HG03439 (cell line): ENCODE measurements around the gene PTPRZ1.

Experiments used
- ATAC-seq: cut with Tn5 transposase; IDR thresholded peaks from one replicate; pipeline ENCODE4 v1.9.1; 2021; ENCODE audit warnings: mild to moderate bottlenecking, moderate library complexity; ENCODE audit not compliant: unreplicated experiment

PTPRZ1 gene

GRCh38 chr7:121872831-121873288, at the start of gene PTPRZ1:
Gene PTPRZ1 (plus strand): TSS chr7:121873161. CDS start chr7:121873500, 339 bp downstream.
- no peak for ATAC-seq

DNA sequence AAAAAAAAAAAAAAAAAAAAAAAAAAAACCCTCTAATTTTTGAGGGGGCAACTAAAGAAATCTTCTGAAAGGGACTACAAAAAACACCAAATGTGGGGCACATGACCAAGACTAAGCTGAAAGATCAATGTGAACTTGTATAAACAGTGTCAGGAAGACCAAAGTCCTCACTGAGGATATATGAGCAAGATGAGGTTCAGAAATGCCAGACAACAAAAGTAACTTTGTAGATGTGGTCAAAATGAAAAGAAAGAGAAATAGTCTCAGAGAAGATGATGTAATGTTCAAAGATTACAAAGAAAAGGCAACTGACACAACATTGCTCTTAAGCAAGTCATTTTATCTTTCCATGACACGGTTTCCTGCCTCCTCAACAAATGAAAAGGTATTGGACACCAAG, 48.7 kb upstream of the PTPRZ1 start:
- no peak for ATAC-seq

GRCh38 chr7:121831351-121831750, 41.6 kb upstream of the PTPRZ1 start:
- no peak for ATAC-seq

GRCh38 chr7:121831801-121832200, 41.2 kb upstream of the PTPRZ1 start:
- no peak for ATAC-seq

GRCh38 chr7:121832347-121832746, 40.6 kb upstream of the PTPRZ1 start:
- no peak for ATAC-seq

DNA sequence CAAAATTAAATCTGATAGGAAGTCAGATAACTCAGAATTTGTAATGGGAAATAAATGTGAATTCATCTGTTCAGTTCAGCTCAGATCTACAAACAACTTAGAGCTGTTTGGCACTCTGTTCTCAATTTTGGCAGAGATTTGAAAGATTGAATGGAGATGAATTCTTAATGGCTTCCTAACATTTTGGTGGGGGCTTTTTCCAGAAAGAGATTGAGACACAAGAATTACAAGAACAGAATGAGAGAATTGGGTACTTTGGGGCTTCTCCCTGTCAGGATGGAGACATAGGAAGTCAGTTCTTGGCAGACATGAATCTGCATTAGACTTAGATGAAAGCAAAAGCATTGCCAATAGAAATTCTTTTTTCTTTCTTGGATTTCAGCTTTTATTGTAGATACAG, 39.0 kb upstream of the PTPRZ1 start:
- no peak for ATAC-seq

DNA sequence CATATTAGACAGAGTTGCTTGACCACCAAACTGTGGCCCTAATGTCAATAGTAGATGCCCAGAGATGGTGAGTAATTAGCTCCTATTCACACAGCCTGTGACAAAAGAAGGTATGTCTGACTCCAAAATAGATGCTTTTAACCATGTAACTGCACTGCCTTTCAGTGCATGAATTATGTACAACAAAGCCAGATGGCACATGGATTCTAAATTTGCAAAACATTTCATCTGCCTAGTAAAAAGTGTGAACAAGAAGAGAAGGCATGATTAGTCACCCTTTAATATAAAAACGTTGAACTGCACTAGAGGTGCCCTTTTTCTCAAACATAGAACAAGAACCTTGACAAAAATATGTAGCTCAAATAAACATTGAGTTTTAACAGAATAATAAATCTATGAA, 35.5 kb upstream of the PTPRZ1 start:
- no peak for ATAC-seq

DNA sequence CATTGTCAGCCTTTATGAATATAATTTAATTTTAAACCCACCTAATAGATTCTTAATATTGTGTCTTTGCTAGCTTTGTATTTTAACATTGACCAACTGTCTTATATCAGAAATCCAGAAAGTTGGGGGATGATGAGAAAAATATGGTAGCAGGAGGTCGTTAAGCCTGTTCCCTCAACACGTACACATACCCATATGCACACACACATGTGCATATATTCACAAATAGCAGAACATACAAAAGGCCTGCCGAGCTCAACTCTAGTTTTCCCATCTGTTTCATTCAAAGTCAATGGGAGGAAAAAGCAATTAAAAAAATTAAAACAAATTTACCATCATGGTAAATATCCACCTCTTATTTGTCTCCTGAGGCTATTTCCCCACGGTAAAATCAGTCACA, 25.9 kb upstream of the PTPRZ1 start:
- ATAC-seq = no peak

GRCh38 chr7:121853307-121853706, 19.7 kb upstream of the PTPRZ1 start:
- ATAC-seq = no peak

GRCh38 chr7:121860953-121861352, 12.0 kb upstream of the PTPRZ1 start:
- ATAC-seq = no peak

DNA sequence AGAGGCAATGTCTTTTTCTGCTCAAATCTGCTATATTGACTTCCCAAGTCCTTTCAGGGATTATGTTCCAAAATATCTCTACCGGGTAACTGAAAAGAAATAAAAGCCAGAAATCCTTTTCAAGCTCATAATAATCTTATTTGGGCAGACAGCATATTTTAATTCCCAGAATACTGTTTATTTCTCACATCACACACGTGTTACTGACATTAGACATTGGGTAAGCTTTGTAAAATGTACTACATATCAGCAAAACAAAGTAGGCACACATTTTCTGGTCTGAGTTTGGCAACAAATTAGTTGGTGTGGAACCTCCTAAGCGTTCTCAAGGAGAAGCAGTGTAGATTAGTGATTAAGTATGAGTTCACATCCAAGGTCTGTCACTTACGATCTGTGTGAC, 10.4 kb upstream of the PTPRZ1 start:
- no peak for ATAC-seq

- ATAC-seq = no peak
These were observed 1.8 kb upstream of the PTPRZ1 start for GRCh38 chr7:121871188-121871587.

DNA sequence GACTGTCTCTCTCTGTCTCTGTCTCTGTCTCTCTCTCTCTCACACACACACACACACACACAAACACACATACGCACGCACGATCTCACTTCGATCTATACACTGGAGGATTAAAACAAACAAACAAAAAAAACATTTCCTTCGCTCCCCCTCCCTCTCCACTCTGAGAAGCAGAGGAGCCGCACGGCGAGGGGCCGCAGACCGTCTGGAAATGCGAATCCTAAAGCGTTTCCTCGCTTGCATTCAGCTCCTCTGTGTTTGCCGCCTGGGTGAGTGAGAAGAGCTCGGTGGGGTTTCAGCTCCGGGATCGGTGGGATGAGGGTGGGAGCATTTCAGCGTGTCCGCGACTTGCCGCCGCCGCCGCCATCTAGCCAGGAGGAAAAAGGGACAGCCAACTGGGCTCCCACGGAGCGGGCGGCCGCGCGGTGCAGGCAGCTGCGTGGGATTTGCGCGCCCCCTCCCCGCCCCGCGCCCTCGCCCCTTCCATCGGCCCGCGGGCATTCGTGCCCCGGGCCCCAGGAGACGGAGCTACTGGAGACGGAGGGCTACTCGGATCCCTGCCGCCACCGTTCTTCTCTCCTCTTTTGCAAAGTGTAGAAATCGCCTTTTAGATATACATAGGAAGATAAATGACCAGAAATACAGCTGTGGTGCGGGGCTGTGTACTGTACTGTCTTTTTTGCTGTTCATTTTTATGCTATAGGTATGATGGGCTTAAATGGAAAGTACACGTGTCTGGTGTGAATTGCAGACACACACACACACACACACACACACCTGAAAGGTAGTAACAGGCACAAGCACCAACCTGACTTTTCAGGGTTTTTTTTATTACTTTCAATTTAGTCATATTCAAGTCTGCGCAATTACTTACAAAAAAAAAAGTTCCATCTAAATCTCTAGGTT, 581 bp downstream of the PTPRZ1 start:
- no peak for ATAC-seq

- no peak for ATAC-seq
These were observed 1.3 kb downstream of the PTPRZ1 start for GRCh38 chr7:121874298-121874697.

GRCh38 chr7:121875203-121875602, 2.2 kb downstream of the PTPRZ1 start:
- no peak for ATAC-seq

DNA sequence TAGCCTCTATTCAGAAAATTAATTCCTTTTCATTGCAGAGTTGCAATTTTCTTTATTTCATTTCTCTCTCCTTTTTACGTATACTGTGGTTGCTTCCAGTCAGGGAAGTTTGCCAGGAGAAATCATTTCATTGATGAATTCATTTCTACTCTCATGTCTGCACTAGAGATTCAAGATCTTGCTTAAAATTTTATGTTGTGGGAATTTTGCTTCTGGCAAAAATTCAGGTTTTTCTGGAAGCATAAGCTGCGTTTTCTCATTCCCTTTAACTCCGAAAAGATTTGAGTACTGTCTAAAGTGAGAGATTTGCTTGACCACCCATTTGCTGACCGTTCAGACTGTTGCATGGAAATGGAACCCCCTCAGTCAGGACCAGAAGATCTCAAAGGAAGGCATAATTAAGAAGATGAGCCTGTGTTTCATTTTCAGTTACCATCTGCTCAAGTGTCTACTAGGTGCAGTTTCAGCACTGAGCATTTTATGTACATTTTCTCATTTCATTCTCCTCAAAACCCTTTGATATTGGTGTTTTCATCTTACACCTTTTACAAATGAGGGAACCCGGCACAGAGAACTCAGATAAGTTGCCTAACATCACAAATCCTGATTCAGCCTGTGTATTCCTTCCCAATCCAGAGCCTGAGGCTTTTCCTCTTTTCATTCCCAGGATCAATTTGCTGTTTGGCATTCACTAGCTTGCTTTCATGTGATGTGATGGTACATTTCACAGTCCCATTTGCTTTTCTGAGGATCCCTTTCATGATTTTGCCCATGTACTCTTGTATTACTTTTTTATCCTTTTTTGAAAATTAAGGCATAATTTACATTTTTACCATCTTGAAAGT, 3.9 kb downstream of the PTPRZ1 start:
- no peak for ATAC-seq

- ATAC-seq = no peak
These were observed 6.0 kb downstream of the PTPRZ1 start for GRCh38 chr7:121878918-121879464.

- ATAC-seq = no peak
These were observed 6.6 kb downstream of the PTPRZ1 start for GRCh38 chr7:121879544-121879943.

DNA sequence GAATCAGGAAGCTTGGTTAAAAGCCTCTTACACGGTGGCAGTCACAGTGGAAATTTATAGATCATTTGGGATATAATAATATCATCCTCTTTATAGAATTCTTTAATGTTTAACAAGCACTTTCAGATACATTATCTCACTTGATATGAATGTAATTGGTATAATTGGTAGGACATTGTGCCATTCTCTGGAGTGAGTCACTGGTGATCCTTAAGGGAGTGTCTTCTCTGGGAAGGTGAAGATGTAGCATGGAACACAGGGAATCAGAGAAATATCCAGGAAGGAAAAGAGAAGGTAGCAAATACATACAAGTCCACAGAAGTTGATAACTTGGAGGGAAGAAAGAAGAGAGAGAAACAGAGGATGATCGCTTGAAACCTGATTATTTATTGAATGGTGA, 9.8 kb downstream of the PTPRZ1 start:
- ATAC-seq = no peak

DNA sequence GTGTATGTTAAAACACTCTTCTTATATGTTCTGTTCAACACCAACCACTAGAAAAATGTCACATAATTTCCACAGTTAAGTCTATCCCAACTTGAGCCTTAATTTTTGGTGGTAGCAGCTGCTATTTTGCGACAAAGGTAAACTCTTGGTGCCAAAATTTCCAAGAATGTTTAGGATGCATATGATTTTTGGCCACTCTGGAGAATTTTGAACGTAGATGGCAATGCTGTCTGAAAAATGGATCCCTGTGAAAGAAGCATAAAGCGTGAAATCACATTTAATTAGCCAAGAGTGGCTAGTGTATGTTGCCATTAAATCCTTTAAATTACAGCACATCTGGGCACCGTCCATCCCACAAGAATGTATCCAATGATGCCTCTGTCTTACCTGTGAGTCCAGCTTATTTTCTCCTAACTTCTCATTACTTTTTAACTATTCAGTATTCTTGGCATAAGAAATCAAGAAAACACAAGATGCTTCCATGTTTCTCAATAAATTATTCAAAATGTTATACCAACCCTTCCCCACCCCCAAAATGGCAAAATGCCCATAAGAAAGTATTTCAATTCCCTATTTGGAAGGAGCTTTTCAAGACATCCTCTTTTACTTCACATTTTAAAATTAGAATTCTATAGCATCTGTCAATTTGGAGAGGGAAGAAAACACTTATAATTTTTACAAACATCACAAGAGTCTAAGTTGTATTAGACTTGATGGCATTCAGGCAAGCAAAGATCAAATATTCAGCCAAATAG, 12.4 kb downstream of the PTPRZ1 start:
- ATAC-seq = no peak

DNA sequence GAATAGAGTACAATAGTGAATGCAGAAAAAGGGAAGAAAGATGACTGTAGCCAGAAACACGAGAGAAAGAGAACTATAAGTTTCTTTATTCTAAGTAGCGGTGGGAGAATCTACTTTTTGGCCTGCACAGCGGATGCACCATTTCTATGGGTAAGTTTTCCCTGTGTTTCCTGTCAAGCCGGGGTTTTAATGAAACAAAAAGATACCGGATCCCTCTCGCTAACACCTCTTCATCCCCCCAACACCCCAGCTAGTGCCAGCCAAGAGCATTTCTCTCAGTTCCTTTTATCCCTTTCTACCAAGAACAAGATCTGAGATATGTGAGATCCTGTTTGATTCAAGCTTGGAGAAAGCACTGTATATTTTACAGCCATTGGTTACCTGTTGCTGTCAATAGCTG, 14.7 kb downstream of the PTPRZ1 start:
- ATAC-seq = no peak
